ENCODE measurements around the gene CLCN7. TPM values are rescaled to one million over a fixed set of nuclear protein-coding genes. Genes with fewer than 3 reads are reported as not detected.

CLCN7 gene
- total RNA-seq: 10 to 100 TPM; 43.3 to 47.0 TPM

GRCh38 chr16:1474796-1475551 is at the start of gene CLCN7:
TSS of gene CLCN7 (minus strand) at chr16:1475028. CDS start at chr16:1474974, 54 bp downstream.
- Histone ChIP-seq H3K4me1 (ENCODE audit: control insufficient read depth in 1 of 2, low read depth in 2 of 2) (peaks cover 12 to 24% of the 10 kb centered on the region in 2 donors), H3K9me3 (no peaks in the 10 kb centered on the region), H3K36me3 (no peaks in the 10 kb centered on the region), H3K27me3 (replicated peaks; ENCODE audit: insufficient read depth) (no peaks in the 10 kb centered on the region), H3K27ac (peak within 1 kb of the TSS; percentile 88 to 89), H3K4me3 (peak within 1 kb of the TSS; percentile 96)
- ATAC-seq (ENCODE audit: insufficient number of reproducible peaks, low FRiP score, low read depth) (peak; percentile 86), DNase-seq (ENCODE audit: low spot score) (peak; percentile 68)
- TF ChIP-seq CTCF (IDR thresholded peaks at IDR 0.05): no peak

- ATAC-seq (ENCODE audit: insufficient number of reproducible peaks, low FRiP score, low read depth): no peak
- Histone ChIP-seq H3K36me3 (peaks cover 9% of the 10 kb centered on the region), H3K27ac (no peak overlapping the region)
These were observed 49.5 kb upstream of the CLCN7 start for GRCh38 chr16:1524366-1524765.

GRCh38 chr16:1523581-1524245 is 48.9 kb upstream of the CLCN7 start:
- TF ChIP-seq CTCF (IDR thresholded peaks at IDR 0.05): no peak

More at GRCh38 chr16:1524366-1524765, 49.5 kb upstream of the CLCN7 start:
- Histone ChIP-seq H3K9me3 (no peaks in the 10 kb centered on the region), H3K4me3 (no peak overlapping the region), H3K27me3 (replicated peaks; ENCODE audit: insufficient read depth) (no peaks in the 10 kb centered on the region), H3K4me1 (ENCODE audit: control insufficient read depth in 1 of 2, low read depth in 2 of 2) (no peaks in the 10 kb centered on the region)
- TF ChIP-seq CTCF (IDR thresholded peaks at IDR 0.05): no peak
- no peak for DNase-seq (ENCODE audit: low spot score)

GRCh38 chr16:1520461-1520860 is 45.6 kb upstream of the CLCN7 start:
- Histone ChIP-seq H3K27me3 (replicated peaks; ENCODE audit: insufficient read depth) (no peaks in the 10 kb centered on the region), H3K36me3 (peaks cover 18% of the 10 kb centered on the region), H3K4me1 (ENCODE audit: control insufficient read depth in 1 of 2, low read depth in 2 of 2) (no peaks in the 10 kb centered on the region), H3K4me3 (no peak overlapping the region), H3K9me3 (no peaks in the 10 kb centered on the region), H3K27ac (no peak overlapping the region)
- no peak for ATAC-seq (ENCODE audit: insufficient number of reproducible peaks, low FRiP score, low read depth)
- no peak for TF ChIP-seq CTCF (IDR thresholded peaks at IDR 0.05)
- no peak for DNase-seq (ENCODE audit: low spot score)

More at GRCh38 chr16:1523581-1524245, 48.9 kb upstream of the CLCN7 start:
- Histone ChIP-seq H3K4me1 (ENCODE audit: control insufficient read depth in 1 of 2, low read depth in 2 of 2) (no peaks in the 10 kb centered on the region), H3K36me3 (peaks cover 9% of the 10 kb centered on the region), H3K9me3 (no peaks in the 10 kb centered on the region), H3K27ac (no peak overlapping the region), H3K27me3 (replicated peaks; ENCODE audit: insufficient read depth) (no peaks in the 10 kb centered on the region), H3K4me3 (no peak overlapping the region)
- DNase-seq (ENCODE audit: low spot score): no peak
- ATAC-seq (ENCODE audit: insufficient number of reproducible peaks, low FRiP score, low read depth): no peak

GRCh38 chr16:1519831-1520230 is 45.0 kb upstream of the CLCN7 start:
- H3K9me3 ChIP-seq: no peaks in the 10 kb centered on the region
- H3K36me3 ChIP-seq: peaks cover 18% of the 10 kb centered on the region
- no peaks in the 10 kb centered on the region for H3K4me1 ChIP-seq (ENCODE audit: control insufficient read depth in 1 of 2, low read depth in 2 of 2)
- no peaks in the 10 kb centered on the region for H3K27me3 ChIP-seq (replicated peaks; ENCODE audit: insufficient read depth)
- no peak for ATAC-seq (ENCODE audit: insufficient number of reproducible peaks, low FRiP score, low read depth)
- no peak for TF ChIP-seq CTCF (IDR thresholded peaks at IDR 0.05)
- no peak for DNase-seq (ENCODE audit: low spot score)
- no peak overlapping the region for H3K27ac ChIP-seq
- no peak overlapping the region for H3K4me3 ChIP-seq

All from thoracic aorta (tissue), 2 donors.